ENCODE data around the gene SPANXD. TPM values are rescaled to one million over a fixed set of nuclear protein-coding genes. Genes with fewer than 3 reads are reported as not detected.

The SPANXD gene
- total and polyA plus RNA-seq, 2 donors (not counting 3 experiments of a cell fraction or from before 2014, with no cell fraction given) = not detected

GRCh38 chrX:141736656-141737055, 38.1 kb upstream of the SPANXD start:
- H2AFZ ChIP-seq (ENCODE audit: low read depth, low read length) = no peak overlapping the region
- TF ChIP-seq, protein P1, sequence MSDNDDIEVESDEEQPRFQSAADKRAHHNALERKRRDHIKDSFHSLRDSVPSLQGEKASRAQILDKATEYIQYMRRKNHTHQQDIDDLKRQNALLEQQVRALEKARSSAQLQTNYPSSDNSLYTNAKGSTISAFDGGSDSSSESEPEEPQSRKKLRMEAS (IDR thresholded peaks at IDR 0.05; ENCODE audit: insufficient read depth, insufficient read length) = no peak
- no peak for TF ChIP-seq MYC (IDR thresholded peaks at IDR 0.05; ENCODE audit: low read depth, low read length)
- TF ChIP-seq POLR2AphosphoS5 (IDR thresholded peaks at IDR 0.05; ENCODE audit: insufficient read depth, low read depth, low read length) = no peak
- TF ChIP-seq, protein P2, sequence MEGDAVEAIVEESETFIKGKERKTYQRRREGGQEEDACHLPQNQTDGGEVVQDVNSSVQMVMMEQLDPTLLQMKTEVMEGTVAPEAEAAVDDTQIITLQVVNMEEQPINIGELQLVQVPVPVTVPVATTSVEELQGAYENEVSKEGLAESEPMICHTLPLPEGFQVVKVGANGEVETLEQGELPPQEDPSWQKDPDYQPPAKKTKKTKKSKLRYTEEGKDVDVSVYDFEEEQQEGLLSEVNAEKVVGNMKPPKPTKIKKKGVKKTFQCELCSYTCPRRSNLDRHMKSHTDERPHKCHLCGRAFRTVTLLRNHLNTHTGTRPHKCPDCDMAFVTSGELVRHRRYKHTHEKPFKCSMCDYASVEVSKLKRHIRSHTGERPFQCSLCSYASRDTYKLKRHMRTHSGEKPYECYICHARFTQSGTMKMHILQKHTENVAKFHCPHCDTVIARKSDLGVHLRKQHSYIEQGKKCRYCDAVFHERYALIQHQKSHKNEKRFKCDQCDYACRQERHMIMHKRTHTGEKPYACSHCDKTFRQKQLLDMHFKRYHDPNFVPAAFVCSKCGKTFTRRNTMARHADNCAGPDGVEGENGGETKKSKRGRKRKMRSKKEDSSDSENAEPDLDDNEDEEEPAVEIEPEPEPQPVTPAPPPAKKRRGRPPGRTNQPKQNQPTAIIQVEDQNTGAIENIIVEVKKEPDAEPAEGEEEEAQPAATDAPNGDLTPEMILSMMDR (IDR thresholded peaks at IDR 0.05; ENCODE audit: extremely low read depth in 1 of 2, insufficient read depth in 1 of 2, low read depth in 1 of 2, low read length in 2 of 2) = no peak
- no peak for TF ChIP-seq GATA2 (IDR thresholded peaks at IDR 0.05; ENCODE audit: insufficient read depth, insufficient read length, low read depth, low read length)
- TF ChIP-seq FOS (IDR thresholded peaks at IDR 0.05; ENCODE audit: borderline replicate concordance, insufficient read depth, low read length) = no peak
- no peak for TF ChIP-seq POLR2A (IDR thresholded peaks at IDR 0.05; ENCODE audit: low read depth, low read length)
- no peak for TF ChIP-seq JUN (IDR thresholded peaks at IDR 0.05; ENCODE audit: borderline replicate concordance, insufficient read depth, insufficient read length, low read depth)
- no peak for TF ChIP-seq EZH2 (IDR thresholded peaks at IDR 0.05; ENCODE audit: borderline replicate concordance, low read depth, low read length, severe bottlenecking)
- H3K9me1 ChIP-seq (replicated peaks; ENCODE audit: control insufficient read depth, extremely low read depth, insufficient read depth, low read length) = no peaks in the 10 kb centered on the region
- BruUV-seq (replicated peaks) = no TSS peak
- no peak overlapping the region for H3K9ac ChIP-seq (replicated peaks; ENCODE audit: extremely low read depth, insufficient read depth, low read length)
- no peak overlapping the region for H3K4me2 ChIP-seq (ENCODE audit: insufficient read depth, low read length)
- H3K4me1 ChIP-seq (ENCODE audit: control insufficient read depth, extremely low read depth, insufficient read depth, low read length) = peaks cover 4% of the 10 kb centered on the region
- POLR2A ChIA-PET = no interaction called here
- H3K27ac ChIP-seq (ENCODE audit: insufficient read depth, low read depth, low read length) = no peak overlapping the region
- H3K4me3 ChIP-seq (replicated peaks in 1 of 3; ENCODE audit: insufficient read depth in 1 of 3, low read depth in 1 of 3, low read length in 3 of 3) = no peak overlapping the region
- DNase-seq (ENCODE audit: low read depth, low spot score) (no peak), FAIRE-seq (no peak)
- intact Hi-C loops (cut with micrococcal nuclease) (no loop called here), dilution Hi-C loops (cut with MboI; ENCODE audit: extremely low pct_ligation_motif_present, low sequenced_read_pairs) (no loop called here)
- H3K79me2 ChIP-seq (ENCODE audit: control insufficient read depth, insufficient read depth, low read length) = no peaks in the 10 kb centered on the region
- CTCF ChIA-PET = no interaction called here
- H3K36me3 ChIP-seq (ENCODE audit: control insufficient read depth in 2 of 2, extremely low read depth in 1 of 2, insufficient read depth in 2 of 2, low read length in 2 of 2) = no peaks in the 10 kb centered on the region
- H3K9me3 ChIP-seq (replicated peaks; ENCODE audit: control insufficient read depth, insufficient read depth, low read length) = no peaks in the 10 kb centered on the region
- no peaks in the 10 kb centered on the region for H4K20me1 ChIP-seq (replicated peaks; ENCODE audit: control insufficient read depth, extremely low read depth, insufficient read depth, low read length)
- H3K27me3 ChIP-seq (ENCODE audit: control insufficient read depth in 2 of 2, insufficient read depth in 2 of 2, low read length in 2 of 2) = no peaks in the 10 kb centered on the region

Data from endothelial cell of umbilical vein (primary cell).